GM18873 (cell line): ENCODE data around the gene CCM2.

Experiments used
- ATAC-seq: cut with Tn5 transposase; IDR thresholded peaks from one replicate; pipeline ENCODE4 v1.9.1; 2021; ENCODE audit warnings: mild to moderate bottlenecking, moderate library complexity, moderate number of reproducible peaks; ENCODE audit not compliant: unreplicated experiment, low FRiP score

Gene CCM2

DNA sequence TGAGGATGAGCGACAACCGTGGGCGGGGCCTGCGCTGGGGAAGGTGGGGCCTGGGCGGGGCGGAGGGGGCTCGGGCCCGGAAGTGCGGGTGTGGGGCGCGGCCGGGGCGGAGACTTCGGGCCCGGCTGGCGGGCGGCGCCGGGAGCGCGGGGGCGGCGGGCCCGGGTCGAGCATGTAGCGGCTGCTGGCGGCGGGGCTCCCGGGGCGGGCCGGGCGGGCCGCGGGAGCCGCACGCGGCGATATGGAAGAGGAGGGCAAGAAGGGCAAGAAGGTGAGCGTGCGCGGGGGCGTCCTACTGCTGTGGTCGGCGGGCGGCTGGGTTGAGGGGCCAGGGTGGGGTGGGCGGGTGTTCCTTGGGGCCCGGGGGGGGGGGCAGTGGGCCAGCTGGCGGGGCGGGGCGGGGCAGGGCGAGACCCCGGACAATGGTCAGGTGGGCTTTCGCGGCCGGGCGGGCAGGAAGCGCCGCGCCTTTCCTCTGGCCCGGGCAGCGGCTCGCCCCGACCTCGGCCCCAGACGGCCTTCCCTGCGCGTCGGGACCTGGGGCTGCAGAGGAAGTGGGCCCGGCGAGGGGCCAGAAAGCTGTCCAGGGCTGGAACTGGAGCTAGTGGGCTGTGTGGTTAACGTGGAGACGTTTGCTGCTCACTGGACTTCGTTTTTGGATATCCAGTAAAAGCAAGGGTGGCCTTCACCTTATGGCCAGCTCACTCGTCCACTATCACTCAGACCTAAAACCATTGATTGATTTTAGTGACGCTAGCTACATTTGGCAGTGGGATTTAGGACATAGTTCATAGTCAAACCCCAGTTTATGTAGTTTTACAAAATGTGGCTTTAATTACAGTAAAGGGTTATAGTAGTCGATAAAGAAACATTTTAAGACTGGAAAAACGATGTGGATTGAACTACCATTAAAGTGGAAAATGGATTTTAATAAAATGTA lies at the start of gene CCM2:
Gene CCM2, plus strand, starts transcription at position 109 of the 940 bp plus-strand sequence. Its CDS starts 133 bp downstream, at position 242.
- ATAC-seq, result peak; percentile 0

DNA sequence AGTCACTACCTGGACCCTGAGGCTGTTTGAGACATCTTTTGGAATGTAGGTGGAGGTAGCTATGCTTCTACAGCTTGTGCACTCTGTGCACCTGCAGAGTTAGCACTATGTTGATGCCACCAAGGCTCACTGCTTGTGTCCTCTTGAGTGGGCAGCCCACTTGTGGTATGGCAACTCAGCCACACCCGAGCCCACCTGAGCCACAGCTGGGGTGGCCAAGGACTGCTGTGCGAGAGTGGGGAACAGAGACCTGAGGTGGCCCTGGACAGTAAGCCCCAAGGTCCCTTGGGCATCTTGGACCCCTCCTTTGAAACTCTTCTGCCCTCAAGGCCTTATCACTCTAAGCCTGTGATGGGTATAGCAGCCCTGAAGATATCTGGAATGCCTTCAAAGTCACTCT lies 46.8 kb upstream of the CCM2 start:
- ATAC-seq, result no peak

DNA sequence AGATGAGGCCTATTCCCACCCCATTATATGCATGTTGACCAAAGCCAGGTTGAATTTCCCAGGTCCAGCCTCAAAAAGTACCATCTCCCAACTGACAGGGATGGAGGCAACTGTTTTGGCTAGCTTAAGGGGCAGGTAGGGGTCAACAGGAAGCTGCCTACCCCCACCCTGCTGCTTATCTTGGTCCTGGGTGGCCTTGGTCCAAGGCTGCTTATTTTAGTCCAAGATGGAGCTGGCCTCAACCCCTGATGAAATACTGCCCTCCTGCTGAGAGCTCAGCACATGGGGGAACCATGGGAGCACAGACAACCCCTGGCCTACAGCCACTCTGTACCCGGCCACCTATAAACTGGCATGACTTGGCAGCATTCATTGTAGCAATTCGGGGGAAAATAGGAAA lies 44.3 kb upstream of the CCM2 start:
- ATAC-seq, result no peak

DNA sequence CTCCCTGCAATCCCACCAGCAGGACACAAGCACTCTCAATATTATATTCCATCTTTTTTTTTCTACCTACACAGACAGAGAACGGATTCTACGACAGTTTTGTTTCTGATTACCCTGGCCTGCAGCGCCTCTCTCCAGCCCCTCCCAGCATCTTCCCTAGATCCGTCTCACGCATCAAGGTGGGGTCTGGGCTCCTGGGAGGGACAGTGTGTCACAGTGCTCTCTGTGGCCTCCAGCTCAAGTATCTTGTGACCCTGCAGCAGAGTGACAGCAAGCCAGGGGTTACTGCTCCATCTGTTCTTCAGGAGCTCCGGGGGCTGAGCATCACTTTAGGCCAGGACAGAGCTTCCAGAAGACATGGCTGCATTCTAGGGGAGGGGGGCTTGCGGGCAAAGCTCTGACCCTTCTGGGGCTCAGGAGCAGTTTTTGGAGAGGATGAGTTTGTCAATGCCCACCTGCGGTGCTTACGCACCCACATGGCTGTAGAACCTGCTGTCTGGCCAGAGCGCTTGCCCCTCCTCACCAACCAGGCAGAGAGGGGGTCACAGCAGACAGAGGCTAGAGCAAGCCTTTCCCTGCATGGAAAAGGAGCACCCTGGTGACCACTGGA lies 43.7 kb upstream of the CCM2 start:
- ATAC-seq, result no peak

DNA sequence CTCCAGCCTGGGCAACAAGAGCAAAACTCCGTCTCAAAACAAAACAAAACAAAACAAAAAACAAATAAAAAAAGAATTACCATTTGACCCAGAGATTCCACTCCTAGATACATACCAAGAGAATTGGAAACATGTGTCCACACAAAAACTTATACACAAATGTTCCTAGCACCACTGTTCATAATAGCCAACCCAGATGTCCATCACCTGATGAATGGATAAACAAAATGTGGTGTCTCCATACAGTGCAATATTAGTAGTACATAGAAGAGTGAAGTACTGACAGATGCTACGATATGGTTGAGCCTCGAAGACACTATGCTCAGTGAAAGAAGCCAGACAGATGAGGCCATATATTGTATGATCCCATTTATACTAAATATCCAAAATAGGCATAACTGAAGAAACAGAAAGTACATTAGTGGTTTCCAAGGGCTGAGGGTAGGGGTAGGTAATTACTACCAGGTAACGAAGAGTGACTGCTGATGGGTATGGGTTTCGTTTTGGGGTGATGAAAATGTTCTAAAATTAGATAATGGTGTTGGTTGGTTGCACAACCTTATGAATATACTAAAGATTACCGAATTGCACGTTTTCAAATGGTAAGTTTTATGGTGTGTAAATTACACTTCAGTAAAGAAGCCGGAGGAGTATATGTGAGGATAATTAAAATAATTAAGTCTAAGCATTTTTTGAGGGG lies 41.2 kb upstream of the CCM2 start:
- no peak for ATAC-seq

DNA sequence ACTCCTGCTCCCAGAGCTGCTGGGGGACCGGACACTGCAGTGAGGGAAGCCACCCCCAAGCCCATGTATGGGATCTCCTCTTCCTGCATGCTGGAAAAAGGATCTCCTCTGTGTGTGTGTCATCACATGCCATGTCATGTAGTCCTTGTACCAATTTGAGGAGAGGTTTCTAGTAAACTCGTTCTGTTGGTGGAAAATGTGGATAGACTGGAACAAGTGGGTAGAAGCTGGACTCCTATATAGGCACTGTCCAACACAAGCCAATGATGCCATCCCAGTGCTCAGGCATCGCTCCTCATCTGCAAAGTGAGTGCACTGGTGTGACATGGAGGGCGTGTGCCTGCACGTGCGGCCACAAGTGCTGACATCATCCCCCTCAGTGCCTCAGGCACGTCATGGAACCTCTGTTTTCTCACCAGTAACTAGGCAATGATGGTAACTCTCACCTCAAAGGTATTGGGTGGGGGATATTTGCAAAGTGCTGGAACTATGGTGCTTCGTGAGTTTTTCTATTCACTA lies 40.5 kb upstream of the CCM2 start:
- ATAC-seq, result no peak

DNA sequence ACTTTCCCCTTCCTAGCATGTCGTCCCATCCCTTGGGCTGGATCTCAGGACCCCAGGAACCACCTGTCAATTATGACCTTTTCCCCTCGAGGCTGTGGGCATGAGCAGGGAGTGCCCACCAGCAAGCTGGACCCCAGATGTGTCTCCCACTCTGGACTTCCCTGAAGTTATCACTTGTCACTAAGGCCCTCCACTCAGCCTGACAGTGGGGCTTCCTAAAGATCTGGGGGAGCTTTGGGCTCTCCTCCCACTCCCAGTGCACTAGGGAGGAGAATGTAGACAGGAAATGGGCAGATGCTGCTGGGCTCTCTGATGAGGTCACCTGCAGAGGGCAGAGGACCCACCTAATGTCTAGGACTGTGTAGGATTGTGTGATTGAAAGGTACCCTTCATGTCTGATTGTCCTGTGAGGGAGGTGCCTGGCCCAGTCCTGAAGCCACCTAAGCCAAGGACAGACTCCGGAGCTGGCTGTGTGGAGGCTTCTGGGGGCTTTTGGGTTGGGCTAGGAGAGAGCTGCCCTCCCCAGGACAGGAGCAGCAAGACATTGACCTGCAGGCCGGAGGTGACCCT lies 39.9 kb upstream of the CCM2 start:
- ATAC-seq, result no peak

DNA sequence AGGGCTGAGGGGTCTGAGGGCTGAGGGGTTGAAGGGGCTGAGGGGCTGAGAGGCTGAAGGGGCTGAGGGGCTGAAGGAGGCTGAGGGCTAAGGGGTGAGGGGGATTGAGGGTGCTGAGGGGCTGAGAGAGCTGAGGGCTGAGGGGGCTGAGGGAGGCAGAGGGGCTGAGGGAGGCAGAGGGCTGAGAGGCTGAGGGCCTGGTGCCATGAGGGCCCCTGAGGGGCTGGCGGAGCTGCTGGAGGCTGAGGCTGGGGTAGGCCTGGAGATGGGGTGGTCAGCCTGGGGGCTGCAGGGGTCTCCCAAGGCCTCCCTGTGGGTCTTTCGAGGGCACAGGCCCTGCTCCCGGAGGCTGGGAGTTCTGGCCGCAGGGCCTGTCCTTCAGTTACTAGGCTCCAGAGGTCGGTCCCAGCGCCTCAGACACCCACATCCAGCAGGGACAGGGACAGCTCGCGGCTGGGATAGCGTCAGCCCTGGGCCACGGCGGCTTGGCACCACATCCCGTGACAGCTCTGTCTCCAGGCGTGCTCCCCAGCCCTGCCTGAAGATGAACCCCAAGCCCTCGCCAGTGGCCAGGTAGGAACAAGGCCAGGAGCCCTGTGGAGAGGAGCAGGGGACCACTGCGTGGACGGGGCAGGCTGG lies 38.0 kb upstream of the CCM2 start:
- ATAC-seq, result no peak

DNA sequence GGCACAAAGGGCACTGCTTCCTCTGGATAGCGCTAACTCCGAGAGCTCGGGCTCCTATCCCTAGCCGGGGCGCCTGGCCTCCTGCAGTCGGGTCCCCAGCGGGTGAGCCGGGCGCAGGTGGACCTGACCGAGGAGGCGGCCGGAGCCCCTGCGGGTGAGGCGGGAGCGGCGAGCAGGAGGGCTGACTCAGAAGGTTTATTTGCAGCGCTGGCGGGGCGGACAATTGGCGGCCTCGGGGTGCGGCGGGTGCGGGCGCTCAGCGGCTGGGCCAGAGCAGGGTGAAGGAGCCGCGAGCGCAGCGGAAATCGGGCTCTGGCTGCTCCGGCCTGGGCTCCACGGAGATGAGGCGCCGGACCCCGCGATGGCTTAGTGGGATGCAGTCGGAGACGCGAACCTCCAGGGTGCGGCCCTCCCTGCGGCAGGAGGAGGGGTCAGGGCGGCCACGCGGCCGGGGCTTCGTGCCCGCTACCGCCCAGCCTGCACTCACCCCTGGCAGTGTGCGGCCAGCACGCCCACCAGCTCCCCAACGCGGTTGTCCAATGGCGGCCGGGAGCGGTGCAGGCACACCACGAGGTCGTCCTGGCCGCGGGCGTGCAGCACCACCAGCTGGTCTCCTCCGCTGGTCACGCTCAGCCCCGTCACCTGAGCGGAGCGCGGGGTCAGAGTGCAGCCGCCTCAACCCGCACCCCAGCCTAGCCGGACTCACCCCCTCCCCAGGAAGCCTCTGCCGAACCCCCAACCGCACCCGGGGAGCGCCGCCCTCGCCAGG lies 37.3 kb upstream of the CCM2 start:
- ATAC-seq, result no peak

DNA sequence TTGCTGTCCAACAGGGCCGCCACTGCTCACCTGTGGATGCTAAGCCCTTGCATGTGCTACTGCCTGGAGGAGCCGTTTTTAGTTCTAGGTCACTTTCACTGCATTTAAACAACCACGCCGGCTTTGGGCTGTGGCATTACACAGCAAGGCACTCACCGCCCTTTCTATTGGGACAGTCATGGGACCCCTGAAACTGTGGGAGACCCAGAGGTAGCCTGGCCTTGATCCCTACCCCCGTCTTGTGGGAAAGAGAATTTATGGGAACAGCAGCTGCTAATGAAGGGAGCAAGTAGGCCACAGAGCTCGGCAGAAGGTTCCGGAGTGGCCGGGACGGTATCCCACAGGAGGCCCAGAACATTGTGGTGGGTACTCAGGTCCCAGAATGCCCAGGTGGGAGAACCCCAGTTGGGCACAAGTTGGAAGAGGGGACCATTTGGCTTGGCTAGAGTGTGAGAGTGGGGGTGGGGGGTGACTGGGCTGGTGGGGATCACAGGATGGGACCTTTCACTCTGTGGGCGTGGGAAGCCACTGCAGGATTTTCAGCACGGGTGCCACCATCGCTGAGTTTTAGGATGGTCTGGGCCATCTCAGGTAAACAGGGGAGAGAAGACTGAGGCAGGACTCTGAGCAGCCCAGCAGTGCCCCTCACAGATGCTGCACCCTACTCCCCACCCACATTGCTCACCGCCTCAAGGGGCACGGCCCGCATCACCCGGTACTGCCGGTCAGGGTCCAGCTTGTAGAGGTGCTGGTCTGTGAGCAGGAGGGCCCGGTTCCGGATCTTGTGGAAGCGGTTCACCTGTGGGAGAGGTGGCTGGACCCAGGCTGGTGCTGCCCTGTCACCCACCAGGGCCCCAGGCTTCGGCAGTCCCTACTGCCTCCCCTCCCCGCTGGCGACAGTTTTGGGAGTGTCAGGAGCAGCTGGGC lies 36.4 kb upstream of the CCM2 start:
- ATAC-seq, result no peak

DNA sequence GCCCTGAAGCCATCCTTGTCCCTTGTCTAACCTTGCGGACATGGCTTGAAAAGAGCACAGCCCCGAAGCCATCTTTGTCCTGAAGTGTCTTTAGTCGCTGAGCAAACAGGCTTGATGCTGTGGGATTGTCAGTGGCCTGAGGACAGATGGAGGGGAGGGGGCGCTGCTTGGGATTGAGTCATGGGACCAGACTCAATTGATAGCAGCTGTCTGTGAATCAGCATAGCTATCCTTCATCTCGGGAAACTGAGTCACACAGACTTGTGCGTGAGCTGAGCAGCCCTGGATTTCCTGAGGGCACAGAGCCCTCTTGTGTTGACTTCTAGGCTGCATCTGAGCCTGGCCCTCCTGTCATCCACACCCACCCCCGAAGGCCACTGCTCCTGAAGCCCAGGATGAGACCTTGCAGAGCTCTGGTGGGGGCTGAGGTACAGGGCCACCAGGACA lies 35.6 kb upstream of the CCM2 start:
- ATAC-seq, result no peak

DNA sequence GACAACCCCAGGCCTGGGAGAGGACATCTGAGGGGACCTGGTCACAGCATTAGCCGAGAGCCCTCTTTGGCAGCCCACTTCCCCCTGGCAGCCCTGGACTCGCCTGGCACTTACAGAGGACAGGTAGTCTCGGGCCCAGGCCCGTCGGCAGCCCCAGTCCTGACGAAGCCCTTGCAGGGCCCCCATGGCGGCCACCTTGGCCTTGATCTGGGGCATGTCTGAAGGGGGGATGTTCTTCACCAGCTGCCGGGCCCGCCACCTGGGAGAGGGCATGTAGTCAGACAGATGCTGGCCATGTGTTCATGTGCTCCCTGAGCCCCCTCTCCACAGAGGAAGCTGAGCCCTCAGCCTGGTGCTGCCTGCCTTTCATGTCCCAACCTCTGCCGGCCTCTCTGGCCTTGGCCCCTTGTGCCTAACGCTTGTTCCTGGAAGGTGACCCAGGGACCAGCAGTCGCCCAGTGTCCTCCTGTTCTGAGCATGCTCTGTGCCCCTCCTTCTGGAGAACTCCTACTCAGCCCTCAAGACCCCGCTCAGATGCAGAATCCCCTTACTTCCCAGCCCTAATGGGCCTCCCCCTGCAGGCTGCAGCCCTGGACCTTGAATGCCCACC lies 35.1 kb upstream of the CCM2 start:
- ATAC-seq, result no peak

DNA sequence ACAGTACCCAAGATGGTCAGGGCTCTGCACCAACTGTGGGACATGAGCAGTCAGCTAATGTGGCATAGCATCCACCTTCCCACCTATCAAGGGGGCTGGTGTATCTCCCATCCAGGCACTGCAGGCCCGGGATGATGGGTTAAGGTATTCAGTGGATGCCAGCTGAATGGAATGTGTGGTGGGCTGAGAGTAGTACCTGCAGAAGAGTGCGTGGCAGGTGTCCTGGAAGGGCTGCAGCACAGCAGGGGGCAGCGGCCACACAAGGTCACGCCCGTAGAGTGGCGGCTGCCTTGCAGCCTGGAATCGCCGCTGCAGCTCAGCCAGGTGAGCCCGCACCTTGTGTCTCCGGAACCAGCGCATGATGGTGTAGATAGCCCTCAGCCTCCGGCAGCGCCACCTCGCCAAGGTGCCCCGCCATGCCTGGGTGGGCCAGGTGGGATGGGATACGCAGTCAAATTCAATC lies 34.5 kb upstream of the CCM2 start:
- ATAC-seq, result no peak

DNA sequence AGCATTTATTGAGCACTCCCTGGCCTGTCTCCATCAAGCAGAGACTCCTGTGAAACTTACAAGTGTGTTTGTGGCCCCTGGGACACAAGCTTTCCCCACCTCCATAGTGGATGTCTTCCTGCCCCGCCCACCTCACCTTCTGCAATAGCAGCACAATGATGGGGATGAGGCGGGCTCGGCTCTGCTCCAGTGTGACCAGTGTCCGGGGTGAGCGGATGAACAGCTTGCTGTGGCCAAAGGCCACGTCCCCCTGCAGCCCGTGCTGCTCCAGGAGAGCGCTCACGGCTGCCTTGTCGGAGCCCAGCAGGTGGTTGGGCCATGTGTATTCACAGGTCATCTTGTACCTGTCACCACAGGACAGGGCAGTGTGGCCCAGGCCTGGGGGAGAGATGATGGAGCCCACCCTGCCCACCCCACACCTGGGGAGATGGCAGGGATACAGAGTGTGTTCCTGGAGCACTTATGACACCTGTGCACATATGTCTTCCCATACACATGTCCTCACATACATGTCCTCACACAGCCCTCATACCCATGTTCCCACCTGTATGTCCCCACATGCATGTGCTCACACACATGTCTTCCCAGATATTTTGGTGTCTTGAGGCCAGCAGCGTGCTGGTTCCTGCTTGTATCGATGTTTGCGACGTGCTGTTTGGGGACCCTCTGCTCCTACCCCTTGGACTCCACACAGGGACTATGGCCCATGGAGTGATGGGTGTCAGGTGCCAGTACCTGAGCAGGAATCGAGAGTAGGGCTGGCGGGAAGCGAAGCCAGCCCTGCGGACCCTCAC lies 33.9 kb upstream of the CCM2 start:
- no peak for ATAC-seq

DNA sequence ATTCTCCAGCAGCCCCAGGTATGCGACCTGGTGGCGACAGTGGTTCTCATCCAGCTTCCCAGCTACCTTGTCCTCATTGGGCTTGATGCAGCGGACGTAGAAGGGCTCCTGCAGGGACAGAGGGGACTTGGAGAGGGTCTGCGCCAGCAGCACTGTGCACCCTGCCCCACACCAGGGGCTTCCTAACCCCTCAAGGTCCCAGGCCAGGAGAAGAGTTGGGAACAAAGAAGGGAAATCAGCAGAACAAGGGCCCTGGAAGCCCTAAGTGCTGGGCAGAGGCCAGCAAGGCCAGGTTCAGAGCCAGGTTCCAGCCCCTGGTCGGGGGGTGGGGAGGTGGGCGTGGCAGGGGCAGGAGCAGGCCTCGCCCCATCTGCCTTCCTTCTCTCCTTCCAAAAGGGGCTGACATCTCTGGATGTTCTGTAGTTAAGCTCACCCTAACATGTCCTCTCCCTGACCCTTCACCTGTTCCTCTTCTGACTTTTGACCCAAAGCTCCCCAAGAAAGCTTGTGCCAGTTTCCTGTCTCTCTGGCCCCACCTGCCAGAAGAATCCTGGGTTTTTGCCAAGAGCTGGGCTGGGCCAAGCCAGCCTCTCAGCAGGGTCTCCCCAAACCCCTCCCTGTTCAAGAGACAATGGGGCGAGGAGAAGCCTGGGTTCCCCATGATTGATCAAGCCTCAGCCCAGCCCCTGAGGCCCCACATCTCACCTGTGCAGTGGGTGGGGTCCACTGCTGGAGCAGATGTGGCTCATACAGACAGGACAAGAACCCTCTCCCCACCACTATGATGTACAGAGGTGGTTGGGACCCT lies 33.1 kb upstream of the CCM2 start:
- no peak for ATAC-seq
